IMR-90 (cell line): ENCODE results near the gene MRPL28. TPM values are rescaled to one million over a fixed set of nuclear protein-coding genes. Genes with fewer than 3 reads are reported as not detected.
A peak's percentile ranks its signal among the peaks of the same experiment; 100 is the strongest.

Source experiments
- ATAC-seq: fragments of 200-7000 bp; cut with Tn5 transposase; 2 replicates; pipeline ENCODE4 v1.9.1; 2020; ENCODE audit warnings: low read depth, mild to moderate bottlenecking, moderate library complexity
- BruUV-seq: library from RNA; stranded (reverse); fragments of 400-500 nt; replicated peaks from 2 replicates; lab custom pipeline; 2021; lab: Mats Ljungman, UMichigan
- CTCF ChIA-PET: fragments of 300-600 bp; formaldehyde crosslinking; extraction: SDS; loops from one replicate; lab custom pipeline; 2021; ENCODE audit warnings: antibody characterized with exemption; lab: Yijun Ruan, JAX
- POLR2A ChIA-PET: fragments of 300-600 bp; sonication (Branson Sonifier 250); formaldehyde crosslinking; loops from one replicate; lab custom pipeline; 2022; ENCODE audit warnings: antibody characterized with exemption; ENCODE audit not compliant: unreplicated experiment; lab: Charles Lee
- DNase-seq: peaks from one replicate; pipeline ENCODE4 v3.0.0; 2013
- H2AFZ ChIP-seq: replicated peaks from 2 replicates; pipeline ENCODE3; 2013; ENCODE audit warnings: low read length, mild to moderate bottlenecking; ENCODE audit not compliant: poor library complexity
- H2AK5ac ChIP-seq: 2 replicates; pipeline ENCODE4 v1.6.1; 2013; ENCODE audit warnings: low read depth, low read length, inconsistent platforms
- H2AK9ac ChIP-seq: replicated peaks from 2 replicates; pipeline ENCODE3; 2013; ENCODE audit warnings: mild to moderate bottlenecking, low read depth, low read length, moderate library complexity; ENCODE audit not compliant: poor library complexity
- H2BK120ac ChIP-seq: 2 replicates; pipeline ENCODE4 v1.6.1; 2013; ENCODE audit warnings: low read depth, low read length, inconsistent platforms
- H2BK15ac ChIP-seq: 3 replicates; pipeline ENCODE4 v1.6.1; 2013; ENCODE audit warnings: low read depth, low read length, inconsistent platforms
- H2BK20ac ChIP-seq: 2 replicates; pipeline ENCODE4 v1.6.1; 2013; ENCODE audit warnings: low read depth, mild to moderate bottlenecking, inconsistent platforms, low read length, moderate library complexity
- H2BK5ac ChIP-seq: 2 replicates; pipeline ENCODE4 v1.6.1; 2013; ENCODE audit warnings: mild to moderate bottlenecking, low read depth, low read length, inconsistent platforms; ENCODE audit not compliant: poor library complexity, severe bottlenecking
- H3K14ac ChIP-seq: replicated peaks from 2 replicates; pipeline ENCODE4 v1.6.1; 2013; ENCODE audit warnings: low read depth, low read length, inconsistent platforms
- H3K18ac ChIP-seq: 2 replicates; pipeline ENCODE4 v1.6.1; 2013; ENCODE audit warnings: low read depth, low read length, control low read depth
- H3K23ac ChIP-seq: 2 replicates; pipeline ENCODE4 v1.6.1; 2013; ENCODE audit warnings: low read depth, low read length, inconsistent platforms
- H3K27ac ChIP-seq: 2 replicates; pipeline ENCODE4 v1.5.1; 2013; ENCODE audit warnings: mild to moderate bottlenecking, control low read depth, low read length; ENCODE audit not compliant: insufficient read depth
- H3K27me3 ChIP-seq: 2 replicates; pipeline ENCODE4 v1.6.1; 2013; ENCODE audit warnings: low read length; ENCODE audit not compliant: control insufficient read depth, insufficient read depth
- H3K36me3 ChIP-seq: 2 replicates; pipeline ENCODE4 v1.6.1; 2013; ENCODE audit warnings: low read length, mixed read lengths; ENCODE audit not compliant: control insufficient read depth, insufficient read depth
- H3K4ac ChIP-seq: 2 replicates; pipeline ENCODE4 v1.6.1; 2013; ENCODE audit warnings: low read depth, low read length, inconsistent platforms
- H3K4me1 ChIP-seq: 2 replicates; pipeline ENCODE4 v1.6.1; 2013; ENCODE audit warnings: low read length, mixed read lengths; ENCODE audit not compliant: control insufficient read depth, insufficient read depth
- H3K4me2 ChIP-seq: 2 replicates; pipeline ENCODE4 v1.6.1; 2013; ENCODE audit warnings: low read depth, mild to moderate bottlenecking, control low read depth, low read length, moderate library complexity
- H3K4me3 ChIP-seq: 2 replicates; pipeline ENCODE4 v1.5.1; 2013; ENCODE audit warnings: low read depth, mild to moderate bottlenecking, control low read depth, low read length, moderate library complexity; ENCODE audit not compliant: insufficient read depth
- H3K56ac ChIP-seq: 2 replicates; pipeline ENCODE4 v1.6.1; 2013; ENCODE audit warnings: low read length, inconsistent platforms; ENCODE audit not compliant: insufficient read depth; ENCODE audit errors: extremely low read depth
- H3K79me1 ChIP-seq, 2 experiments: 2 replicates each; pipeline ENCODE4 v1.6.1; 2013; ENCODE audit warnings: low read length in 2 of 2, inconsistent platforms in 1 of 2, low read depth in 1 of 2
- H3K9ac ChIP-seq: 2 replicates; pipeline ENCODE4 v1.6.1; 2013; ENCODE audit warnings: low read depth, low read length, control low read depth
- H3K9me1 ChIP-seq: 2 replicates; pipeline ENCODE4 v1.6.1; 2013; ENCODE audit warnings: low read length, inconsistent platforms; ENCODE audit not compliant: insufficient read depth
- H3K9me3 ChIP-seq: 2 replicates; pipeline ENCODE4 v1.6.1; 2013; ENCODE audit warnings: low read length; ENCODE audit not compliant: control insufficient read depth, insufficient read depth
- H4K20me1 ChIP-seq: 2 replicates; pipeline ENCODE4 v1.6.1; 2013; ENCODE audit warnings: low read length, inconsistent platforms; ENCODE audit not compliant: insufficient read depth
- H4K5ac ChIP-seq: 2 replicates; pipeline ENCODE4 v1.6.1; 2013; ENCODE audit warnings: mild to moderate bottlenecking, low read depth, low read length, control low read depth
- H4K8ac ChIP-seq, 2 experiments: 2 replicates each; pipeline ENCODE4 v1.6.1; 2013; ENCODE audit warnings: low read depth in 2 of 2, low read length in 2 of 2, control low read depth in 1 of 2, inconsistent platforms in 1 of 2
- H4K91ac ChIP-seq: 2 replicates; pipeline ENCODE4 v1.6.1; 2013; ENCODE audit warnings: low read depth, low read length, inconsistent platforms; ENCODE audit not compliant: insufficient read depth
- BHLHE40 ChIP-seq: fragments of 150-350 bp; IDR thresholded peaks from 2 replicates; pipeline ENCODE4 v1.6.1; 2016; ENCODE audit warnings: mild to moderate bottlenecking, low read depth, low read length
- CHD1 ChIP-seq: IDR thresholded peaks from 2 replicates; pipeline ENCODE4 v1.6.1; 2012; ENCODE audit warnings: low read depth, low read length, improper control_type of control experiment
- FOS ChIP-seq: fragments of 150-350 bp; IDR thresholded peaks from 2 replicates; pipeline ENCODE4 v1.6.1; 2016; ENCODE audit warnings: low read depth, low read length
- MAFK ChIP-seq: IDR thresholded peaks from 2 replicates; pipeline ENCODE4 v1.6.1; 2012; ENCODE audit warnings: low read depth, low read length, improper control_type of control experiment
- MXI1 ChIP-seq: IDR thresholded peaks from 2 replicates; pipeline ENCODE4 v1.6.1; 2012; ENCODE audit warnings: low read depth, mild to moderate bottlenecking, low read length, moderate library complexity, borderline replicate concordance
- NFE2L2 ChIP-seq: fragments of 150-350 bp; IDR thresholded peaks from 2 replicates; pipeline ENCODE4 v1.6.1; 2016; ENCODE audit warnings: low read depth, mild to moderate bottlenecking, low read length
- RCOR1 ChIP-seq: IDR thresholded peaks from 2 replicates; pipeline ENCODE4 v1.6.1; 2012; ENCODE audit warnings: mild to moderate bottlenecking, low read length, improper control_type of control experiment; ENCODE audit not compliant: insufficient replicate concordance
- RFX5 ChIP-seq: IDR thresholded peaks from 2 replicates; pipeline ENCODE4 v1.8.0; 2012; ENCODE audit warnings: low read depth, mild to moderate bottlenecking, low read length, moderate library complexity
- SMC3 ChIP-seq: fragments of 150-350 bp; IDR thresholded peaks from 2 replicates; pipeline ENCODE4 v1.6.1; 2016; ENCODE audit warnings: low read depth, mild to moderate bottlenecking, antibody characterized with exemption, low read length, moderate library complexity
- WGBS, 2 experiments: methylation state at CpG; one replicate each; pipeline versions ENCODE4 v1.1.5 to v1.1.7; 2013; ENCODE audit warnings: missing lambda C conversion rate in 2 of 2; ENCODE audit not compliant: insufficient read length in 1 of 2; ENCODE audit errors: extremely low coverage in 2 of 2; 5-methylcytosine and 5-hydroxymethylcytosine counted together
- dilution Hi-C: fragments of 300-500 bp; cut with HindIII; formaldehyde crosslinking; loops from one replicate; pipeline ENCODE4 v1.14.3; 2018; ENCODE audit warnings: low sequenced_read_pairs; ENCODE audit not compliant: unreplicated experiment
- in situ Hi-C: fragments of 300-500 bp; cut with MboI; formaldehyde crosslinking; loops from 3 replicates; pipeline ENCODE4 v1.14.3; 2019; ENCODE audit warnings: low sequenced_read_pairs, inconsistent platforms, mixed read lengths
- intact Hi-C: fragments of 100-400 bp; cut with micrococcal nuclease; formaldehyde crosslinking; loops from 2 replicates; pipeline ENCODE4 v1.10.0; 2022
- polyA plus RNA-seq, 3 experiments: library from polyadenylated mRNA; depleted of rRNA; stranded (reverse); fragments of >200 nt; gene quantifications; 2 replicates each; pipeline ENCODE4 v1.2.3, GENCODE V29; 2012; ENCODE audit warnings: low replicate concordance in 1 of 3
- total RNA-seq: library from RNA; depleted of rRNA; stranded (reverse); fragments of >200 nt; gene quantifications from 2 replicates; pipeline ENCODE4 v1.2.3, GENCODE V29; 2012
- TF ChIP-seq, protein P1 (sequence below): fragments of 150-350 bp; IDR thresholded peaks from 2 replicates; pipeline ENCODE4 v1.6.1; 2016; ENCODE audit warnings: low read depth, mild to moderate bottlenecking, low read length, moderate library complexity, borderline replicate concordance
- TF ChIP-seq, protein P2 (sequence below): fragments of 150-350 bp; IDR thresholded peaks from 2 replicates; pipeline ENCODE4 v1.6.1; 2017; ENCODE audit warnings: mild to moderate bottlenecking, antibody characterized with exemption, low read length, low read depth
- TF ChIP-seq, protein P3 (sequence below): conservative IDR thresholded peaks from 2 replicates; pipeline ENCODE4 v1.5.1; 2012; ENCODE audit warnings: mild to moderate bottlenecking, low read depth, low read length, improper control_type of control experiment

MRPL28 gene
- total and polyA plus RNA-seq, 2 of the 4 experiments (the other 2 are of a cell fraction): 104 to 181 TPM

DNA sequence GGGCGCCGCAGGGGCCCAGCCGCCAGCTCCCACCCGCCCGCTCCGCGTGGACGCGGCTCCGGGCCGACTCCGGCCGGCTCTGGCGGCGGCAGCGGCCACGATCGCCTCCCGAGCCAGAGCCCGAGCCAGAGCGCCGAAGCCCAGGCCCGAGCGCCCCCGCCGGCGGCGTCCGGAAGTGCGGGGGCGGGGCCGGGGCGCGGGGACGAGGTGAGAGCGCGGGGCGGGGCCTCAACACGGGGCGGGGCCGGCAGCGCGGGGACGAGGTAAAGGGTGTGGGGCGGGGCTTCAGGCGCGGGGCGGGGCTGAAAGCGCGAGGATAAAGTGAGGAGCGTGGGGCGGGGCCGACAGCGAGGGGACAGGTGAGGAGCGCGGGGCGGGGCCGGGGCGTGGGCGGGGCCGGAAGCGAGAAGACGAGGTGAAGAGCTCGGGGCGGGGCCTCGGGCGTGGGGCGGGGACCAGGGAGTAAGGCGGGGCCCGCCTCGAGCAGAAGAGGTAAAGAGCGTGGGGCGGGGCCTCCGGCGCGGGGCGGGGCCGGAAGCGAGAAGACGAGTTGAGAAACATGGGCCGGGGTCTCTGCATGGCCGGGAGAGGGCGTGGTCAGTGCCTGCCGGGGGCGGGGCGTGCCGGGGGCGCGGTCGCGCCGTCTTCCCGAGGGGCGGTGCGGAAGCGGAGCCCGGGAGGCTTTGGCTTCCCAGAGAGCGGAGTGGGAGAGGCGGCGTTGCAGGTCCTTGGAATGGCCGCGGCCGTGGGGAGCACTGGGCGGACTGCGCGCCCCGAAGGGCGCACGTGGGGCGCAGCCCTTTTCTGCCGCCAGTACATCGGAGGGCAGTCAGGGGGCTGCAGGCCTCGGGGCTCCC, 17.6 kb downstream of the MRPL28 start, which contains the start of gene AXIN1:
AXIN1 (minus strand) TSS at position 177 of the 857 bp plus-strand sequence. CDS start 5,698 bp downstream, outside the sequence.
- H2BK20ac ChIP-seq: no peak within 1 kb of the TSS
- intact Hi-C loops: loop anchor here (2.0 kb wide), 1 partner anchor 118 kb away; the partner anchor contains the start of gene FAM234A
- H3K27ac ChIP-seq: peak within 1 kb of the TSS; percentile 18; the same call in 1 of the 2 replicates
- H3K4me3 ChIP-seq: peak within 1 kb of the TSS; percentile 57
- peak within 1 kb of the TSS; percentile 74 for H3K9ac ChIP-seq
- H2BK15ac ChIP-seq: no peak within 1 kb of the TSS; the same call in 2 of the 3 replicates
- dilution Hi-C loops: no loop called here
- 1% methylated on average over 30 of the region's 113 CpGs; no CpG with 5 or more reads in 1 of the 2 experiments for WGBS, 2 experiments
- H3K9me1 ChIP-seq: peaks cover 8% of the 10 kb centered on the region
- in situ Hi-C loops: no loop called here
- H2BK120ac ChIP-seq: no peak within 1 kb of the TSS
- H3K36me3 ChIP-seq: peaks cover 3% of the 10 kb centered on the region; the same call in 1 of the 2 replicates
- peak within 1 kb of the TSS; percentile 72 for H4K5ac ChIP-seq
- peak within 1 kb of the TSS; percentile 1 for H2AK5ac ChIP-seq
- H3K79me1 ChIP-seq: peaks cover 33 to 39% of the 10 kb centered on the region in 2 experiments
- peak within 1 kb of the TSS; percentile 80 for H3K4me2 ChIP-seq
- H2BK5ac ChIP-seq: peak within 1 kb of the TSS; percentile 11
- peaks cover 24% of the 10 kb centered on the region for H4K20me1 ChIP-seq
- peak; percentile 88 for ATAC-seq
- H4K91ac ChIP-seq: 0 out of 2 replicates have a peak within 1 kb of the TSS, but pooled peaks have one; percentile 12
- H3K56ac ChIP-seq: peak within 1 kb of the TSS; percentile 38
- H3K27me3 ChIP-seq: no peaks in the 10 kb centered on the region
- peak within 1 kb of the TSS; percentile 31; the same call in 1 of the 2 replicates for H3K14ac ChIP-seq
- ChIA-PET CTCF (no interaction called here), POLR2A (interaction anchor here (0.6 kb wide), 3 partner anchors 22 to 36 kb away, joined by 4 to 9 read pairs (median 4); no protein-coding TSS in a partner anchor)
- H3K9me3 ChIP-seq: no peaks in the 10 kb centered on the region
- H3K4me1 ChIP-seq: peaks cover 5% of the 10 kb centered on the region; the same call in 1 of the 2 replicates
- H3K18ac ChIP-seq: no peak within 1 kb of the TSS
- peak; percentile 85 for DNase-seq
- no peak within 1 kb of the TSS; the same call in 1 of the 2 replicates for H3K23ac ChIP-seq
- H4K8ac ChIP-seq: peak within 1 kb of the TSS; percentile 63 to 78; a peak in 3 of 4 replicates
- BruUV-seq: no TSS peak
- peak within 1 kb of the TSS; percentile 69; the same call in 1 of the 2 replicates for H3K4ac ChIP-seq
- H2AFZ ChIP-seq: peak within 1 kb of the TSS; percentile 98
- H2AK9ac ChIP-seq: peak within 1 kb of the TSS; percentile 98
- TF ChIP-seq, protein P1, sequence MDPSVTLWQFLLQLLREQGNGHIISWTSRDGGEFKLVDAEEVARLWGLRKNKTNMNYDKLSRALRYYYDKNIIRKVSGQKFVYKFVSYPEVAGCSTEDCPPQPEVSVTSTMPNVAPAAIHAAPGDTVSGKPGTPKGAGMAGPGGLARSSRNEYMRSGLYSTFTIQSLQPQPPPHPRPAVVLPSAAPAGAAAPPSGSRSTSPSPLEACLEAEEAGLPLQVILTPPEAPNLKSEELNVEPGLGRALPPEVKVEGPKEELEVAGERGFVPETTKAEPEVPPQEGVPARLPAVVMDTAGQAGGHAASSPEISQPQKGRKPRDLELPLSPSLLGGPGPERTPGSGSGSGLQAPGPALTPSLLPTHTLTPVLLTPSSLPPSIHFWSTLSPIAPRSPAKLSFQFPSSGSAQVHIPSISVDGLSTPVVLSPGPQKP: no peak
- TF ChIP-seq, protein P2, sequence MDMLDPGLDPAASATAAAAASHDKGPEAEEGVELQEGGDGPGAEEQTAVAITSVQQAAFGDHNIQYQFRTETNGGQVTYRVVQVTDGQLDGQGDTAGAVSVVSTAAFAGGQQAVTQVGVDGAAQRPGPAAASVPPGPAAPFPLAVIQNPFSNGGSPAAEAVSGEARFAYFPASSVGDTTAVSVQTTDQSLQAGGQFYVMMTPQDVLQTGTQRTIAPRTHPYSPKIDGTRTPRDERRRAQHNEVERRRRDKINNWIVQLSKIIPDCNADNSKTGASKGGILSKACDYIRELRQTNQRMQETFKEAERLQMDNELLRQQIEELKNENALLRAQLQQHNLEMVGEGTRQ: no peak
- TF ChIP-seq CHD1: no peak
- TF ChIP-seq BHLHE40: no peak
- no peak for TF ChIP-seq NFE2L2
- TF ChIP-seq RFX5: no peak
- TF ChIP-seq MXI1: peak; percentile 51; the same call in 1 of the 2 replicates
- no peak for TF ChIP-seq SMC3
- TF ChIP-seq, protein P3, sequence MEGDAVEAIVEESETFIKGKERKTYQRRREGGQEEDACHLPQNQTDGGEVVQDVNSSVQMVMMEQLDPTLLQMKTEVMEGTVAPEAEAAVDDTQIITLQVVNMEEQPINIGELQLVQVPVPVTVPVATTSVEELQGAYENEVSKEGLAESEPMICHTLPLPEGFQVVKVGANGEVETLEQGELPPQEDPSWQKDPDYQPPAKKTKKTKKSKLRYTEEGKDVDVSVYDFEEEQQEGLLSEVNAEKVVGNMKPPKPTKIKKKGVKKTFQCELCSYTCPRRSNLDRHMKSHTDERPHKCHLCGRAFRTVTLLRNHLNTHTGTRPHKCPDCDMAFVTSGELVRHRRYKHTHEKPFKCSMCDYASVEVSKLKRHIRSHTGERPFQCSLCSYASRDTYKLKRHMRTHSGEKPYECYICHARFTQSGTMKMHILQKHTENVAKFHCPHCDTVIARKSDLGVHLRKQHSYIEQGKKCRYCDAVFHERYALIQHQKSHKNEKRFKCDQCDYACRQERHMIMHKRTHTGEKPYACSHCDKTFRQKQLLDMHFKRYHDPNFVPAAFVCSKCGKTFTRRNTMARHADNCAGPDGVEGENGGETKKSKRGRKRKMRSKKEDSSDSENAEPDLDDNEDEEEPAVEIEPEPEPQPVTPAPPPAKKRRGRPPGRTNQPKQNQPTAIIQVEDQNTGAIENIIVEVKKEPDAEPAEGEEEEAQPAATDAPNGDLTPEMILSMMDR: peak; percentile 60
- TF ChIP-seq RCOR1: no peak
- no peak for TF ChIP-seq FOS
- no peak for TF ChIP-seq MAFK
